ENCODE data around the gene PPA2.
"Not testable (repeated sequence)": the region's sequence is repeated elsewhere in the genome, so short reads cannot be mapped to it uniquely, and the experiment has no call there.

The PPA2 gene

DNA sequence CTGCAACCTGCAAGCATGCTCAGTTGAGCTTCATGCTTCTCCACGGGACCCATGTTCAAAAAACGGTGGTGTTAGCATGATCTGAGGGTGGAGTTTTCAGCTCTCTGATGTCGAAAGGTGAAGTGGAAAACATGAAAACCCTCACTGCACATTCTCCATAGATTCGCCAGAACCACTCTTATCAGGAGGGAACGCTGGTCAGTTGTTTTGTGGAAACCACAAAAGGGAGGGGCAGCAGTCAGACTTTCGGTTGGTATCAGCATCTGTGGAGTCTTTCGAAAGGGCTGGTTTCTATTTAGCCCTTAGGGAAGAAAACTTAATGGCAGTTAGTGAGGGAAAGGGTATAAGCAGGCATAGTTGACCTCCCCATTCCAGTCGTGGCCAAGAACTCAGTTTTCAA lies 12.6 kb downstream of the PPA2 start:
- DNase-seq (ENCODE audit: extremely low spot score, insufficient read length, low read depth) (no peak), FAIRE-seq (peak; percentile 64)

DNA sequence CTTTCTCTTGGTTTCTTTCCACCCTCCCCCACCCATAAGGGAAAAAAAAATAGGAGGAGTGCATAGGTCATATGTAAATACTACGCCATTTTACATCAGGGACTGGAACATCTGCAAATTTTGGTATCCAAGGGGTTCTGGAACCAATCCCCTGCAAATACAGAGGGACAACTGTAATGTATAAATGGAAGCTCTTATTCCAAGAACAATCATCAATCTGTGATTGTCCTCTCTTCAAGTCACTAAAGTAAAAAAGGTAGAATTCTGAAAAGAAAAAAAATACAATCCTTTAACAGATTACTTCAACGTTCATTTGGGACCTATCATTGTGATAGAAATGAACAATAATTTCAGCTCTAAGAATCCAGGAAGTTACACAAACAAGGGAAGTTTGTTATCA lies 13.6 kb downstream of the PPA2 start:
- FAIRE-seq: no peak

DNA sequence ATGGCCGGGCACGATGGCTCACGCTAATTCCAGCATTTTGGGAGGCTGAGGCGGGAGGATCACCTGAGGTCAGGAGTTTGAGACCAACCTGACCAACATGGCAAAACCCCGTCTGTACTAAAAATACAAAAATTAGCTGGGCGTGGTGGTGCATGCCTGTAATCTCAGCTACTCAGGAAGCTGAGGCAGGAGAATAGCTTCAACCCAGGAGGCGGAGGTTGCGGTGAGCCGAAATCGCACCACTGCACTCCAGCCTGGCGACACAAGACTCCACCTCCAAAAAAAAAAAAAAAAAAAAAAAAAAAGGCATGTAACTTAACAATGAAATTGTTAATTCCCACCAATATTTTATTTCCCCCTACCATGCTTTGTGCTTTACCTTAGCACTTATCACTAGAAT lies 15.3 kb downstream of the PPA2 start:
- FAIRE-seq; DNase-seq (ENCODE audit: extremely low spot score, insufficient read length, low read depth): not testable (repeated sequence)

More for the DNA sequence above, 13.6 kb downstream of the PPA2 start:
- no peak for DNase-seq (ENCODE audit: extremely low spot score, insufficient read length, low read depth)

DNA sequence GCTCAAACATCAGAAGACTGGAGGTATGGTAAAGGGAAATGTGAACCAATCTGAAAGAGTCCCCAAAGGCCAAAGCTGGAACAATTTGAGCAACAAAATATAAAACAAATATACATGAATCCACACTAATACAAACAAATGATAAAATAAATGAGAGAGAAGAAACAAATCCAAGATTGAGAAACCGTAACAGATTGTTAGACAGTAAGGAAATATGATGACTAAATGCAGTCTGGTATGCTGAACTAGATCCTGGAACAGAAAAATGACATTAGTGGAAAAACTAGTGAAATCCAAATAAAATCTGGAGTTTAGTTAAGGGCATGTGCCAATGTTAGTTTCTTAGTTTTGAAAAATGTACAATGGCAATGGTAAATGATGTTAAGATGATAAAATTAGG lies 15.9 kb downstream of the PPA2 start:
- DNase-seq (ENCODE audit: extremely low spot score, insufficient read length, low read depth) (no peak), FAIRE-seq (no peak)

DNA sequence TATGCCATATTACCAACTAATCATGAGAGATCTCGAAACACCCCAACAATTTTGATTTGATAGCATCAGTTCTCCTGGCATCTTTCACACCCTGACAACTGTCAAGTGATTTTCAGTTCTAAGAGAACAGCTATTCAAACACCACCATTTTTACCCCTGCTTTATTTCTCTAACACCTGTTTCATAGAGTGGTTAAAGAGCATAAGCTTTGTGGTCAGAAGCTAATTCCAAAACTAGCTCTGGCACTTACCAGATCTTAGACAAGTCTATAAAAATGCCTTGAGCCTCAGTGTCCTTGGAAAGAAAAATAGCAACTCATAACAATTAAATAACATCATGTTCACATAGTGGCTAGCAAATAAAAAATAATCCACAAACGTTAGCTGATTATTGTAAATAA lies 17.9 kb downstream of the PPA2 start:
- FAIRE-seq (no peak), DNase-seq (ENCODE audit: extremely low spot score, insufficient read length, low read depth) (no peak)

DNA sequence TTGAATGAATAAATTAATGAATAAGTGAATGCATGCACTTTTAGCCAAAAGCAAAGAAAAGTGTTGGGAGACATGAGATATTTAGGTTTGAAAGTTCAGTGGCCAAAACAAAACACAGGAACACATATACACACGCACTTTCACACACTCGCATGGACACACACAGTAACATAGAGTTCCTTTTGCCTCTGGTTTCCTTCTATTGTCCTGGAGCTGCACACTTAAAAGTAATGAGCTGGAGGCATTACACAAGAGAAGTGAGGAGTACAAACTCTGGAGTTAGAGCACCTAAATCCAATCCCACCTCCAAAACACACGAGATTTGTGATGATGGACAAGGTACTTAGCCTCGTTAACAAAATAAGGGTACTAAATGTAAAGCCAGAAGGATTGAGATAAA lies 18.7 kb downstream of the PPA2 start:
- DNase-seq (ENCODE audit: extremely low spot score, insufficient read length, low read depth) (no peak), FAIRE-seq (no peak)

DNA sequence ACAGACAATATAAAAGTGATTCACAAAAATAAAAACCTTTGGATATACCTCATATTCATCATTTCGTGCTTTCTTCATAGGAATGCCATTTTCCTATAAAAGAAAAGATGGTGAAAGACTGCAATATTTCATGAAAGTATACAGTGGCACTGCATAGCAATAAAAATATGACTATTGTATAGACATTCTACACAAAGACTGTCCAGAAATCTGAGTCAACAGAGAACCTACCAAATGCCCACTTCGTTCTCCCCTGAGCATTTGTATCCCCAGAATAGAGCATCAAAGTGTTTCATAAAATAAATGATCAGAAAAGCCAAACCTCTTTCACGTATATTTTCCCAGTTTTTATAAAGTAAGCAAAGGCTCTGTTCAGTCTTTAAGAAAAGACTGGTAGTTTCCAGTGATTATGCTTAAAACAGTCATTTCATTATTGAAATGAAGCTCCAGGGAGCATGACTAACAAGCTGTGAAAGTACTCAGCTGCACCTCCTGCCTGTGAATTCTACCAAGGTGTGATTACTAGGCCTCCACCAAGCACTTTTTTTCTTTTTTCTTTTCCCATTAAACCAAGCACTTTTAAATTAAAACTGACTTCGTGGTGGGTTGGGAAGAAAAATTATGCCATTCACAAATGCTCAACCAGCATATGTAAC lies 20.2 kb downstream of the PPA2 start:
- DNase-seq (ENCODE audit: extremely low spot score, insufficient read length, low read depth) (no peak), FAIRE-seq (peak; percentile 68)

DNA sequence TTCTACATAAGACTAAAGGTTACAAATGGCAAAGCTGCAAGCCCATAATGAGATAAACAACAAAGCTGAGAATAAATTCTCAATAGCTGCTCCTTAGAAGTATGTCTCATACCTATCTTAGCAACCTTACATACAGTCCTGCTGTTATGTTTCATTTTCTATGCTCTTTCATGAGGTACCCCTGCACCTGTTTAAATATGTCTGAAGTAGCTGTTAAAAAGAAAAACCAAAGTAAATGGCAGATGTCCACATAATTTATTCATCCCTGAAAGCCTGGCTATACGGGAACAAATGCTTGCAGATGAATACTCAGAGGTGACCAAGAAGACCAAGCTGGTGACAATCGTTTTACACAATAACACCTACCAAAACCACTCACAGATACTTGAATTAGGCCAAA lies 22.5 kb downstream of the PPA2 start:
- FAIRE-seq (no peak), DNase-seq (ENCODE audit: extremely low spot score, insufficient read length, low read depth) (no peak)

DNA sequence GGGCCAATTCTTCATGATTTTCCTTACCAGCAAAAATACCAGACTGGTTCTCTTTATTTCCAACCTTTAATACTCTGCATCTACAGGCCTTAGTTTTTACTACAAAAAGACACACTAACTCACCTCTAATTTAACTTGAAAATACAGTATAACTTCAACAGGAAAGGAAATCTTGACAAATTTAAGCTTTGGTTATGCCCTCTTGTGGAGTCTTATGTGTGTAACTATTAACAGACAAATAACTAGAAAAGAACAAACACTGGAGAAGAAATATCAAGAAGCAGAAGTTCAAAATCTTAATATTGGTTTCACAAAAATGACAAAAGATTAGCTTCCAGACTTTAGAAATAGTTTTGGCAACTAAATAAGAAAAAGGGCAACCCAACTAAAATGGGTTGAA lies 33.0 kb downstream of the PPA2 start:
- no peak for DNase-seq (ENCODE audit: extremely low spot score, insufficient read length, low read depth)
- no peak for FAIRE-seq

DNA sequence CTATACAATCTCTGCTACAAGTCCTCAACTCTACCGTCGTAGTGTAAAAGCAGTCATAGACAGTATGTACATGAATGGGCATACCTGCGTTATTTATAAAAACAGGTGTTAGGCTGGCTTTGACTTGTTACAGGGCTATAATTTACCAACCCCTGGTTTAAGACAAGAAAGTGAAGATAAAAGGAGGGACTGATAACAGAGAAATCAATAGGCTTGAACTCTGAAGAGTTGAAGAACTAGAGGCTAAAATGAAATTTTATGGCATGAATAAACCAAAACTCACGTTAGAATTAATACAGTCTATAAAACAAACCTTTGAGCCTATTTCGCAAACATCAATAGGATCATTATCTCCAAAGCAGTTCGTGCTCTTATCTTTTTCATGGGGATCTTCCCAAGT lies 36.2 kb downstream of the PPA2 start:
- no peak for DNase-seq (ENCODE audit: extremely low spot score, insufficient read length, low read depth)
- no peak for FAIRE-seq

DNA sequence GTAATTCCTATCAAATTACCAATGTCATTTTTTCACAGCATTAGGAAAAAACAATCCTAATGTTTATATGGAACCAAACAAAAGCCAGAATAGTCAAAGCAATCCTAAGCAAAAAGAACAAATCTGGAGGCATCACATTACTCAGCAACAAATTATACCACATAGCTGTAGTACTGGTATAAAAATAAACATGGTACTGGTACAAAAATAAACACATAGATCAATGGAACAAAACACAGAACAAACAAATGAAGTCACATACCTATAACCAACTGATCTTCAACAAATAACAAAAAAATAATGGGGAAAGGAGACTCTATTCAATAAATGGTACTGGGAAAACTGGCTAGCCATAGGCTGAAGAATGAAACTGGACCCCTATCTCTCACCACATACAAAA lies 37.4 kb downstream of the PPA2 start:
- FAIRE-seq: no peak

DNA sequence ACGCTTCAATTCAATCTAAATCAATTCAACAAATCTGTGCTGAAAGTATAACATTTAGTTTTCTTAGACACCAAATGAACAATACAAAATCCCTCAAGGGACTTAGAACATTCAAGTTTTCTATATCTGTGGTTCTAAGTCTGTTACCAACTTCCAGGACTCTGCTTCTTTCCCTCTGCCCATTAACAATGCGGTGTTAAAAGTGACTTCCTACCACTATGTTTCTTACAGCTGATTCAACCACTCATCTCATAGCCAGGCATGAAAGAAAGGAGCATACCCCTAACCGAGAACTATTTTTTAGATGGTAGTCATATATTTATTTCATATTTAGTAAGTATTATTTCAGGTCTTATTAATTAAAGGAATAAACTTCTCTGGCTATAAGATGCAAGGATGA lies 38.9 kb downstream of the PPA2 start:
- no peak for FAIRE-seq
- no peak for DNase-seq (ENCODE audit: extremely low spot score, insufficient read length, low read depth)

More for the DNA sequence above, 37.4 kb downstream of the PPA2 start:
- no peak for DNase-seq (ENCODE audit: extremely low spot score, insufficient read length, low read depth)

DNA sequence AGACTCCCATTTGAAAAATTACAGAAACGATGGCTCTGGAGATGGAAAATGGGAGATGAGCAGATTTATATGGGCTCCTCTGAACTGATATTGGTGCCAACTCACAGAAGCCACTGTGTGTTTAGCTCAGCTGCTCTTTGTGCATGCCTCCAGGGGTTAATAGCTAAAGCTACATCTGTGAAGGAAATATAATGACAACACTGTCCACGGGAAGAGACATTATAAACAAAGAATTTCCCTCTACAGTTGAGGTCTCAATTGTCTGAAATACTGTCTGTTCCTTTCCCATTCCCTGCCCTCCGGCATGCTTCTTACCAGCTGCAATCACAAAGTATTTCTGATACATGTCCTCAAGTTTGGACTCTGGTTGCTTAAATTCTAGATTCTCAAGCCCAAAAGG lies 40.4 kb downstream of the PPA2 start:
- DNase-seq (ENCODE audit: extremely low spot score, insufficient read length, low read depth) (no peak), FAIRE-seq (no peak)

DNA sequence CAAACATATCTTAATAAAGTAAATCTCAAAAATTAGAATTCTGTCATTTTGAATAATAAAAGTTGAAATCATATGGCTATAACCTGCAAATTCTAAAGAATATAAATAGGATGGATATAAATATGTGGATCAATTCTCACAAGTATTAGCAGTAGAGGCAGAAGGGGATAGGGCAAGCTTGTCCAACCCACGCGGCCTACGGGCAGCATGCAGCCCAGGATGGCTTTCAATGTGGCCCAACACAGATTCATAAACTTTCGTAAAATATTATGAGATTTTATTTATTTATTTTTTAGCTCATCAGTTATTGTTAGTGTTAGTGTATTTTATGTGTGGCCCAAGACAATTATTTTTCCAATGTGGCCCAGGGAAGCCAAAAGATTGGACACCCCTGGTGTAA lies 41.4 kb downstream of the PPA2 start:
- DNase-seq (ENCODE audit: extremely low spot score, insufficient read length, low read depth) (no peak), FAIRE-seq (no peak)

DNA sequence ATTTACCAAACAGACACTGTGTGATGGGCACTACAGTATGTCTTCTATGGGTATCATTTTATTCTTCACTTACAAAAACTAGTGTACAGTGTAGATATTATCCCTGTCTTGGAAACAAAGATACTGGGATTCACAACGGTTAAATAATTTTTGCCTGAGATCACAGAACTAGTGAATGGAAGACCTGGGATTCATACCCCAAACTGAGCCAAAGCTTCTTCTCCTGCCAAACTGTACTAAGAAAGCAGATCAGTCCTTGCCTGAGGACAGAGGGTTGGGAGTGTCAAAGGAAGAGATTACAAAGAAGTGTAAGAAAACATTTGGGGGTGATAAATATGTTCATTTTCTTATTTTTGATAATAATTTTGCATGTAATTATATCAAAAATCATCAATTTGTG lies 43.1 kb downstream of the PPA2 start:
- FAIRE-seq (no peak), DNase-seq (ENCODE audit: extremely low spot score, insufficient read length, low read depth) (no peak)

DNA sequence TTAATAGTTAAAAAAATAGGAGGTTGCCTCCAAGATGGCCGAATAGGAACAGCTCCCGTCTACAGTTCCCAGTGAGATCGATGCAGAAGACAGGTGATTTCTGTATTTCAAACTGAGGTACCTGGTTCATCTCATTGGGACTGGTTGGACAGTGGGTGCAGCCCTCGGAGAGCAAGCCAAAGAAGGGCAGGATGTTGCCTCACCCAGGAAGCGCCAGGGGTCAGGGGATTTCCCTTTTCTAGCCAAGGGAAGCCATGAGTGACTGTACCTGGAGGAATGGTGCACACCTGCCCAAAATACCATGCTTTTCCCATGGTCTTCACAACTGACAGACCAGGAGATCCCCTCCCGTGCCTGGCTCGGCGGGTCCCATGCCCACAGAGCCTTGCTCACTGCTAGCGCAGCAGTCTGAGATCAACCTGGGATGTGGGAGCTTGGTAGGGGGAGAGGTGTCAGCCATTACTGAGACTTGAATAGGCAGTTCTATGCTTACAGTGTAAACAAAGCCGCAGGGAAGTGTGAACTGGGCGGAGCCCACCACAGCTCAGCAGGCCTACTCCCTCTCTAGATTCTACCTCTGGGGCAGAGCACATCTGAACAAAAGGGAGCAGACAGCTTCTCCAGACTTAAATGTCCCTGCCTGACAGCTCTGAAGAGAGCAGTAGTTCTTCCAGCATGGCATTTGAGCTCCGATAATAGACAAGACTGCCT lies 47.5 kb downstream of the PPA2 start:
- FAIRE-seq (no peak), DNase-seq (ENCODE audit: extremely low spot score, insufficient read length, low read depth) (no peak)

DNA sequence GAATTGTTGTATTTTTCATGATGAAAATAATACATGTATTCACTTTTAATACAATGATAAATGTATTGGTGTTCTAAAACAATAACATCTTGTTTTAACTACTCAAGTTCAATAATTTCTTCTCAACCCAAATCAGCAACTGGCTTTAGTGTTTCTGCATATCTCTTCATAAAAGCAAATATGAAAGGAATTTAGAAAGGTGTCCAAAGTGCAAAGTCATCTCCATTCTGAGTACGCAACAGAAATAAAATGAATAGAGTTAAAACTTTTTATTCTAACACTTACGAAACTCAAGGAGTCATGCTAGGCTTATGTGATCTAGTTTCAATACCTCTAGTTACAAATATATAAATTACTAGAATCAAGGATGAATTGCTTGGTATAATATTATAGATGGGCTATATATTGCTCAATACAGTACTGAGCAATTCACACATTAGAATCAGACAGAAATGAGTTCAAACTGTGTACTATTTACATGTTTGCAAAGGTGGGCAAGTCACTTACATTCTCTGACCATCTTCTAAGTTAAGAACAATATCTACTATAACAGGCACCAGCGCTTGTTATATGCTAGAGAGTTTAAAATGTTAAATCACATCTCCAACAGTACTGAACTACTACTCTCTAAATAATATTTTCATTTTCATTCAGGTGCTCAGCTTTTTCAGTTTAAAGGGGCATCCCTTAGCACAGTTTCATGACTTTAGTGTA lies 51.5 kb downstream of the PPA2 start:
- no peak for FAIRE-seq
- no peak for DNase-seq (ENCODE audit: extremely low spot score, insufficient read length, low read depth)

DNA sequence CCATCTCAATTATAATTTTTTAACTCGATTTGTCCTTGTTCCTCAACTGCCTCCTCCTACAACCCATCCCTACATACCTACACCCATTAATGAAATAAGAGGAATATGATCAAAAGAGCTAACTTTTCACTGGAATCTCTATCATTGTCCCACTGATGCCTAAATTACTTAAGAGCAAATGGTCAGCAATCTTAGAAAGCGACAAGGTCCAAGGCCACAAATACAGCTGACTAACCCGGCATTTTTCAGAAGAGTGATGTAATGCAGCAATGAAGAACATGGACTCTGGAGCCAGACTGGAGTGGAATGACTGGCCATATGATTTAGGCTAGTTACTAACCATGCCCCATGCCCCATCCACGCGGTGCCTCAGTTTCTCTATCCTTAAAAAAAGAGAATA lies 56.2 kb downstream of the PPA2 start:
- FAIRE-seq (no peak), DNase-seq (ENCODE audit: extremely low spot score, insufficient read length, low read depth) (no peak)

DNA sequence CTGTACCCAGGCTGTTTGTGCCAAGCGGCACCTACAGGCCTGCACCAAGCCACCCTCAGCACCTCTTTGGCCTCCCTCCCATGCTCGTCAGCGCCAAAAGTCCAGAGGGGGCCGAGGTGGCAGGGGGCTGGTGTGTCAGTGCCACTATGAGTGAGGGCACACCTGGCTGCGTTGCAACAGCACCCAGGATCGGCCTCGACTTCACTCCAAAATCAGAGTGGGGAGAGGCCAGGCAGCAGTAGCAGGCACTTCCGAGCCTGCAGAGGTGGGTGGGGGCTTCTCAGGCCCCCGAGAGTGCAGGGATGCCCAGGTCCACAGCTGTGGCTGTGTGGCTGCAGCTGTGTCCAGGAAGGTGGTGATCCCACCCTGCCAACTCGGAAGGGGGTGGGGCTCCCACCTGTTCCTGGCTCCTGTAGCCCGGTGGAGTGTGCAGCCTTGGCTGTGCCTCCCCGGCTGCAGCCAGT lies 58.5 kb downstream of the PPA2 start:
- no peak for FAIRE-seq
- DNase-seq (ENCODE audit: extremely low spot score, insufficient read length, low read depth): no peak

DNA sequence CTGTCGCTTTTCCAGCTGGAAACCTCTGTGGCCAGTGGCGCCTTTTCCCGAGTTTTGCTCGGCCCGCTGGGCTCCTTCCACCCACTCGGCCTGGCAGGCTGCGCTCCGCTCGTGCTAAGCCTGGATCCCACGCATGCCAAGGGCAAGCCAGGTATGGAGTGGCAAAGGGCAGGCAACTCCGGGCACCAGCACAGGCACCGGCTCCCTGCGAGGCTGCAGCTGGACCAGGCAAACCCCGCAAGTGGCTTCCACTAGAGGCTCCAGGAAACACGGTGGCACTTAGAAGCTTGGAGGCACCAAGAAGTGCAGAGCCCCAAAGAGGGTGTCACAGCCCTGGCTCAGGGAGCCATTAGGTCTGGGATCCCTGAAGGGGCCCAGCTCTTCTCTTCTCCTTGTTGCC lies 59.5 kb downstream of the PPA2 start:
- FAIRE-seq: no peak
- no peak for DNase-seq (ENCODE audit: extremely low spot score, insufficient read length, low read depth)

DNA sequence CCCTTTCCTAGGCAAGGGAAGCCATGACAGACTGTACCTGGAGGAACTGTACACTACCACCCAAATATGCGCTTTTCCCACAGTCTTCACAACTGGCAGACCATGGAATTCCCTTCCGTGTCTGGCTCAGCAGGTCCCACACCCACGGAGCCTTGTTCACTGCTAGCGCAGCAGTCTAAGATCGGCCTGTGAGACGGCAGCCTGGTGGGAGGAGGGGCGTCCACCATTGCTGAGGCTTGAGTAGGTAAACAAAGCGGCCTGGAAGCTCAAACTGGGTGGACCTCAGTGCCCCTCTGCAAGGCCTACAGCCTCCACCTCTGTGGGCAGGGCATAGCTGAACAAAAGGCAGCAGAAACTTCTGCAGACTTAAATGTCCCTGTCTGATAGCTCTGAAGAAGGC lies 64.7 kb downstream of the PPA2 start:
- not testable (repeated sequence) for FAIRE-seq; DNase-seq (ENCODE audit: extremely low spot score, insufficient read length, low read depth)

All from GM18507 (cell line).